HEK293 (cell line): Measurements from ENCODE around the gene GPR155.

ENCODE experiments used
- CTCF ChIA-PET: fragments of 350-600 bp; formaldehyde crosslinking; extraction: SDS; loops from one replicate; lab custom pipeline; 2021; ENCODE audit warnings: antibody characterized with exemption; lab: Yijun Ruan, JAX
- POLR2A ChIA-PET: fragments of 300-600 bp; formaldehyde crosslinking; extraction: SDS; loops from one replicate; lab custom pipeline; 2020; ENCODE audit warnings: antibody characterized with exemption, inconsistent platforms; lab: Yijun Ruan, JAX
- H3K27ac ChIP-seq: fragments of 200-500 bp; sonication (Bioruptor generic); 2 replicates; pipeline ENCODE4 v1.5.1; 2014; ENCODE audit warnings: low read depth, low read length, control low read depth, inconsistent platforms; ENCODE audit errors: extremely low read depth
- H3K36me3 ChIP-seq, 2 experiments: fragments of 200-500 bp in 1 of 2; sonication (Bioruptor generic) in 1 of 2; 1 replicate in 1 of 2; 2 replicates in 1 of 2; pipeline ENCODE4 v1.5.1; 2014 to 2017; ENCODE audit warnings: inconsistent platforms in 2 of 2, low read length in 2 of 2; ENCODE audit not compliant: control insufficient read depth in 2 of 2, insufficient read depth in 1 of 2
- H3K4me1 ChIP-seq: fragments of 200-500 bp; sonication (Bioruptor generic); 2 replicates; pipeline ENCODE4 v1.5.1; 2014; ENCODE audit warnings: mild to moderate bottlenecking, low read length, inconsistent platforms; ENCODE audit not compliant: control insufficient read depth, insufficient read depth
- H3K4me3 ChIP-seq: 2 replicates; pipeline ENCODE4 v1.5.1; 2011; ENCODE audit warnings: low read depth, mild to moderate bottlenecking, control low read depth, low read length, moderate library complexity
- H3K9me3 ChIP-seq: fragments of 200-500 bp; sonication (Bioruptor generic); 2 replicates; pipeline ENCODE4 v1.5.1; 2014; ENCODE audit warnings: low read depth, low read length, inconsistent platforms; ENCODE audit not compliant: control insufficient read depth, insufficient read depth
- CTCF ChIP-seq: fragments of 450-650 bp; formaldehyde crosslinking; IDR thresholded peaks from 2 replicates; pipeline ENCODE4 v1.5.1; 2016; ENCODE audit warnings: missing biosample characterization, missing genetic modification characterization
- HIC1 ChIP-seq: fragments of 450-650 bp; formaldehyde crosslinking; IDR thresholded peaks from 2 replicates; pipeline ENCODE4 v1.5.1; 2016; ENCODE audit warnings: missing biosample characterization, missing genetic modification characterization
- IKZF3 ChIP-seq: fragments of 450-650 bp; IDR thresholded peaks from 2 replicates; pipeline ENCODE4 v1.5.0; 2018; ENCODE audit warnings: missing biosample characterization, mild to moderate bottlenecking, missing genetic modification characterization, moderate library complexity
- PRDM10 ChIP-seq: fragments of 450-650 bp; formaldehyde crosslinking; IDR thresholded peaks from 2 replicates; pipeline ENCODE4 v1.5.1; 2016; ENCODE audit warnings: missing biosample characterization, missing genetic modification characterization
- SCRT2 ChIP-seq: fragments of 450-650 bp; formaldehyde crosslinking; IDR thresholded peaks from 2 replicates; pipeline ENCODE4 v1.5.1; 2016; ENCODE audit warnings: missing biosample characterization, missing genetic modification characterization
- ZBTB10 ChIP-seq: fragments of 450-650 bp; formaldehyde crosslinking; IDR thresholded peaks from 2 replicates; pipeline ENCODE4 v1.5.1; 2016; ENCODE audit warnings: missing biosample characterization, missing genetic modification characterization
- ZBTB26 ChIP-seq: fragments of 450-650 bp; formaldehyde crosslinking; optimal IDR thresholded peaks from 2 replicates; pipeline ENCODE3; 2016; ENCODE audit warnings: missing biosample characterization, mild to moderate bottlenecking, missing genetic modification characterization
- ZBTB6 ChIP-seq: fragments of 450-650 bp; formaldehyde crosslinking; IDR thresholded peaks from 2 replicates; pipeline ENCODE4 v1.5.1; 2017; ENCODE audit warnings: missing biosample characterization, missing genetic modification characterization
- ZEB2 ChIP-seq: fragments of 450-650 bp; formaldehyde crosslinking; IDR thresholded peaks from 2 replicates; pipeline ENCODE4 v1.5.1; 2016; ENCODE audit warnings: missing biosample characterization, missing genetic modification characterization
- ZNF121 ChIP-seq: fragments of 450-650 bp; formaldehyde crosslinking; IDR thresholded peaks from 2 replicates; pipeline ENCODE4 v1.5.1; 2016; ENCODE audit warnings: missing biosample characterization, missing genetic modification characterization
- ZNF146 ChIP-seq: fragments of 450-650 bp; formaldehyde crosslinking; IDR thresholded peaks from 2 replicates; pipeline ENCODE4 v1.5.1; 2016; ENCODE audit warnings: missing biosample characterization, missing genetic modification characterization
- ZNF184 ChIP-seq: fragments of 450-650 bp; IDR thresholded peaks from 2 replicates; pipeline ENCODE4 v1.5.1; 2018; ENCODE audit warnings: missing biosample characterization, mild to moderate bottlenecking, missing genetic modification characterization
- ZNF274 ChIP-seq, 2 experiments: fragments of 200-500 bp in 1 of 2; fragments of 450-650 bp in 1 of 2; sonication (Bioruptor generic) in 1 of 2; formaldehyde crosslinking in 1 of 2; IDR thresholded peaks; 2 replicates each; pipeline versions ENCODE4 v1.5.1 to v1.6.1; 2014 to 2016; ENCODE audit warnings: borderline replicate concordance in 1 of 2, inconsistent platforms in 1 of 2, low read length in 1 of 2, missing biosample characterization in 1 of 2, missing genetic modification characterization in 1 of 2
- ZNF366 ChIP-seq: fragments of 450-650 bp; formaldehyde crosslinking; conservative IDR thresholded peaks from 2 replicates; pipeline ENCODE4 v1.5.1; 2016; ENCODE audit warnings: missing biosample characterization, missing genetic modification characterization
- ZNF394 ChIP-seq: fragments of 450-650 bp; formaldehyde crosslinking; IDR thresholded peaks from 2 replicates; pipeline ENCODE4 v1.5.1; 2016; ENCODE audit warnings: missing biosample characterization, missing genetic modification characterization, mild to moderate bottlenecking, moderate library complexity, borderline replicate concordance
- ZNF501 ChIP-seq: fragments of 450-650 bp; formaldehyde crosslinking; IDR thresholded peaks from 2 replicates; pipeline ENCODE4 v1.5.1; 2016; ENCODE audit warnings: missing biosample characterization, missing genetic modification characterization
- ZNF76 ChIP-seq: fragments of 450-650 bp; formaldehyde crosslinking; IDR thresholded peaks from 2 replicates; pipeline ENCODE4; 2016; ENCODE audit warnings: low read depth, missing biosample characterization, missing genetic modification characterization, borderline replicate concordance
- ZSCAN18 ChIP-seq: fragments of 450-650 bp; formaldehyde crosslinking; IDR thresholded peaks from 2 replicates; pipeline ENCODE4 v1.5.1; 2016; ENCODE audit warnings: missing biosample characterization, missing genetic modification characterization
- ZSCAN23 ChIP-seq: fragments of 450-650 bp; formaldehyde crosslinking; IDR thresholded peaks from 2 replicates; pipeline ENCODE4 v1.5.1; 2016; ENCODE audit warnings: missing biosample characterization, missing genetic modification characterization
- ZXDB ChIP-seq: fragments of 450-650 bp; formaldehyde crosslinking; IDR thresholded peaks from 2 replicates; pipeline ENCODE4 v1.5.1; 2016; ENCODE audit warnings: missing biosample characterization, missing genetic modification characterization

GPR155 gene

GRCh38 chr2:174486563-174487107 lies at the start of gene GPR155:
GPR155 (minus strand) TSS chr2:174487029; CDS start chr2:174481956, 5,073 bp downstream.
- Histone ChIP-seq H3K4me3 (peak within 1 kb of the TSS; percentile 75), H3K4me1 (0 out of 2 replicates have a peak, but pooled peaks cover 2% of the 10 kb centered on the region), H3K9me3 (no peaks in the 10 kb centered on the region), H3K36me3 (peaks cover 0 to 1% of the 10 kb centered on the region in 2 experiments; a peak in 1 of 3 replicates), H3K27ac (peak within 1 kb of the TSS; percentile 64)
- ChIA-PET POLR2A (interaction anchor here (1.3 to 2.6 kb wide), 3 partner anchors 10 to 90 kb away, joined by 3 to 9 read pairs (median 5); partner anchors contain the start of gene SCRN3), CTCF (interaction anchor here (0.8 to 0.9 kb wide), 2 partner anchors 35 to 60 kb away, joined by 3 to 4 read pairs; no protein-coding TSS in a partner anchor)
- peak; percentile 88 for TF ChIP-seq HIC1 (tag by site-specific recombination)
- 0 out of 2 replicates have a peak, but pooled peaks have one; percentile 10 for TF ChIP-seq ZNF76 (tag by site-specific recombination)
- TF ChIP-seq PRDM10 (tag by site-specific recombination), result peak; percentile 37
- TF ChIP-seq ZBTB26 (tag by site-specific recombination), result peak; percentile 43
- TF ChIP-seq ZNF146 (tag by site-specific recombination), result 0 out of 2 replicates have a peak, but pooled peaks have one; percentile 10
- TF ChIP-seq SCRT2, result peak; percentile 89
- peak; percentile 15; the same call in 1 of the 2 replicates for TF ChIP-seq ZNF394 (tag by site-specific recombination)
- no peak for TF ChIP-seq ZNF274 (IDR thresholded peaks at IDR 0.05; ENCODE audit: low read length)
- TF ChIP-seq ZNF274 (tag by site-specific recombination; IDR thresholded peaks at IDR 0.05; ENCODE audit: borderline replicate concordance), result no peak
- no peak for TF ChIP-seq ZSCAN18
- TF ChIP-seq ZNF121 (tag by site-specific recombination), result 0 out of 2 replicates have a peak, but pooled peaks have one; percentile 23
- TF ChIP-seq ZEB2, result peak; percentile 37; the same call in 1 of the 2 replicates
- TF ChIP-seq CTCF (tag by site-specific recombination), result peak; percentile 74
- peak; percentile 41; the same call in 1 of the 2 replicates for TF ChIP-seq IKZF3 (tag by site-specific recombination)
- TF ChIP-seq ZNF366, result peak; percentile 60; the same call in 1 of the 2 replicates
- TF ChIP-seq ZSCAN23 (tag by site-specific recombination), result no peak
- no peak for TF ChIP-seq ZBTB6
- peak; percentile 62; the same call in 1 of the 2 replicates for TF ChIP-seq ZNF501 (tag by site-specific recombination)
- peak; percentile 69 for TF ChIP-seq ZXDB
- no peak for TF ChIP-seq ZNF184 (tag by site-specific recombination)
- TF ChIP-seq ZBTB10, result peak; percentile 76
